Progenitor cell of endocrine pancreas (in vitro differentiated cells): ENCODE measurements around the gene CYSLTR2. TPM values are rescaled to one million over a fixed set of nuclear protein-coding genes. Genes with fewer than 3 reads are reported as not detected.
A peak's percentile ranks its signal among the peaks of the same experiment; 100 is the strongest.

Experiments used
- DNase-seq: peaks from one replicate; pipeline ENCODE4 v3.0.0; 2021; ENCODE audit warnings: low spot score; ENCODE audit not compliant: unreplicated experiment
- H3K27ac Mint-ChIP-seq: 2 replicates; pipeline ENCODE4 v1.8.0; 2021; ENCODE audit warnings: mild to moderate bottlenecking, moderate library complexity, mixed read lengths
- H3K27me3 Mint-ChIP-seq: 2 replicates; pipeline ENCODE4 v1.8.0; 2021; ENCODE audit warnings: mixed read lengths
- H3K36me3 Mint-ChIP-seq: 2 replicates; pipeline ENCODE4 v1.8.0; 2022; ENCODE audit warnings: mixed read lengths; ENCODE audit not compliant: insufficient read depth
- H3K4me1 Mint-ChIP-seq: 2 replicates; pipeline ENCODE4 v1.8.0; 2021; ENCODE audit warnings: low read depth, mixed read lengths
- H3K4me3 Mint-ChIP-seq: 2 replicates; pipeline ENCODE4 v1.8.0; 2021; ENCODE audit warnings: low read depth, mild to moderate bottlenecking, moderate library complexity, mixed read lengths
- H3K9me3 Mint-ChIP-seq: 2 replicates; pipeline ENCODE4 v1.8.0; 2021; ENCODE audit warnings: low read depth, mixed read lengths
- CTCF ChIP-seq: fragments of 200-600 bp; sonication (generic); IDR thresholded peaks from one replicate; pipeline ENCODE4 v1.5.0; 2021; ENCODE audit warnings: antibody characterized with exemption, mild to moderate bottlenecking; ENCODE audit not compliant: unreplicated experiment
- total RNA-seq: library from RNA; stranded (reverse); gene quantifications from 2 replicates; pipeline ENCODE4 v1.2.1, GENCODE V29; 2021

Gene CYSLTR2
- total RNA-seq, 1 donor from 2014 or later = 0.17 TPM

- H3K36me3 Mint-ChIP-seq = peaks cover 13% of the 10 kb centered on the region
- peaks cover 21% of the 10 kb centered on the region for H3K9me3 Mint-ChIP-seq
- TF ChIP-seq CTCF = no peak
- no peak overlapping the region for H3K4me3 Mint-ChIP-seq
- DNase-seq = no peak
- peak overlapping the region; percentile 97 for H3K27ac Mint-ChIP-seq
- H3K27me3 Mint-ChIP-seq = no peaks in the 10 kb centered on the region
- peaks cover 46% of the 10 kb centered on the region for H3K4me1 Mint-ChIP-seq
Observed at GRCh38 chr13:48624858-48625257, 28.9 kb upstream of the CYSLTR2 start.

- Mint-ChIP-seq H3K27ac (peak overlapping the region; percentile 97), H3K9me3 (peaks cover 21% of the 10 kb centered on the region)
Observed at GRCh38 chr13:48625413-48626076, 28.2 kb upstream of the CYSLTR2 start.

GRCh38 chr13:48626077-48626449, 27.7 kb upstream of the CYSLTR2 start:
- Mint-ChIP-seq H3K36me3 (peaks cover 9% of the 10 kb centered on the region), H3K4me1 (peaks cover 44% of the 10 kb centered on the region), H3K27me3 (no peaks in the 10 kb centered on the region), H3K9me3 (peaks cover 20% of the 10 kb centered on the region), H3K4me3 (no peak overlapping the region), H3K27ac (peak overlapping the region; percentile 97)
- no peak for TF ChIP-seq CTCF
- no peak for DNase-seq

More at GRCh38 chr13:48625413-48626076, 28.2 kb upstream of the CYSLTR2 start:
- DNase-seq = no peak
- no peak for TF ChIP-seq CTCF
- Mint-ChIP-seq H3K4me1 (peaks cover 44% of the 10 kb centered on the region), H3K36me3 (peaks cover 9% of the 10 kb centered on the region), H3K4me3 (peak overlapping the region; percentile 3), H3K27me3 (no peaks in the 10 kb centered on the region)

- peaks cover 15% of the 10 kb centered on the region for H3K9me3 Mint-ChIP-seq
- H3K4me3 Mint-ChIP-seq = no peak overlapping the region
- H3K4me1 Mint-ChIP-seq = peaks cover 42% of the 10 kb centered on the region
- H3K27me3 Mint-ChIP-seq = no peaks in the 10 kb centered on the region
- TF ChIP-seq CTCF = no peak
- no peak for DNase-seq
- H3K36me3 Mint-ChIP-seq = peaks cover 7% of the 10 kb centered on the region
- H3K27ac Mint-ChIP-seq = peak overlapping the region; percentile 83
Observed at GRCh38 chr13:48626726-48627451, 26.8 kb upstream of the CYSLTR2 start.

- peak overlapping the region; percentile 31 for H3K4me3 Mint-ChIP-seq
- DNase-seq = no peak
- H3K27ac Mint-ChIP-seq = no peak overlapping the region
- peaks cover 39% of the 10 kb centered on the region for H3K4me1 Mint-ChIP-seq
- H3K9me3 Mint-ChIP-seq = peaks cover 15% of the 10 kb centered on the region
- H3K36me3 Mint-ChIP-seq = peaks cover 7% of the 10 kb centered on the region
- H3K27me3 Mint-ChIP-seq = no peaks in the 10 kb centered on the region
- TF ChIP-seq CTCF = no peak
Observed at GRCh38 chr13:48629277-48629676, 24.5 kb upstream of the CYSLTR2 start.
